Medulla oblongata (tissue), 1 donor: ENCODE measurements around the gene SEMA4D.

Experiments used
- DNase-seq: peaks from one replicate; pipeline ENCODE4 v3.0.0-alpha.2; 2015; ENCODE audit errors: extremely low spot score

Gene SEMA4D

GRCh38 chr9:89497978-89498851 lies at the start of gene SEMA4D:
Gene SEMA4D (minus strand): TSS chr9:89498113. CDS start chr9:89405456, 92,657 bp downstream.
- peak; percentile 94 for DNase-seq

GRCh38 chr9:89547000-89547399 lies 49.1 kb upstream of the SEMA4D start:
- no peak for DNase-seq

- no peak for DNase-seq
Observed at GRCh38 chr9:89544279-89544661, 46.4 kb upstream of the SEMA4D start.

- DNase-seq: no peak
Observed at GRCh38 chr9:89543621-89544278, 45.8 kb upstream of the SEMA4D start.

- no peak for DNase-seq
Observed at GRCh38 chr9:89543111-89543510, 45.2 kb upstream of the SEMA4D start.

- peak; percentile 93 for DNase-seq
Observed at GRCh38 chr9:89542401-89543021, 44.6 kb upstream of the SEMA4D start.

- DNase-seq: no peak
Observed at GRCh38 chr9:89541798-89542197, 43.9 kb upstream of the SEMA4D start.

- DNase-seq: no peak
Observed at GRCh38 chr9:89539374-89539773, 41.5 kb upstream of the SEMA4D start.

- DNase-seq: no peak
Observed at GRCh38 chr9:89538871-89539270, 41.0 kb upstream of the SEMA4D start.

- no peak for DNase-seq
Observed at GRCh38 chr9:89537166-89537565, 39.3 kb upstream of the SEMA4D start.

- DNase-seq: no peak
Observed at GRCh38 chr9:89536600-89536999, 38.7 kb upstream of the SEMA4D start.

- no peak for DNase-seq
Observed at GRCh38 chr9:89536145-89536574, 38.2 kb upstream of the SEMA4D start.

GRCh38 chr9:89535461-89535860 lies 37.5 kb upstream of the SEMA4D start:
- no peak for DNase-seq

GRCh38 chr9:89534515-89535287 lies 36.8 kb upstream of the SEMA4D start:
- DNase-seq: no peak

- DNase-seq: peak; percentile 57
Observed at GRCh38 chr9:89533411-89534095, 35.6 kb upstream of the SEMA4D start.

- DNase-seq: no peak
Observed at GRCh38 chr9:89532944-89533343, 35.0 kb upstream of the SEMA4D start.

- DNase-seq: peak; percentile 42
Observed at GRCh38 chr9:89532478-89532877, 34.6 kb upstream of the SEMA4D start.

GRCh38 chr9:89531766-89532165 lies 33.9 kb upstream of the SEMA4D start:
- DNase-seq: no peak

- DNase-seq: no peak
Observed at GRCh38 chr9:89530726-89531125, 32.8 kb upstream of the SEMA4D start.

GRCh38 chr9:89529243-89530035 lies 31.5 kb upstream of the SEMA4D start:
- DNase-seq: peak; percentile 83
